8988T (cell line): ENCODE measurements around the gene CHMP2B.
"Not testable (repeated sequence)": the region's sequence is repeated elsewhere in the genome, so short reads cannot be mapped to it uniquely, and the experiment has no call there.

Source experiments
- DNase-seq: peaks from one replicate; pipeline ENCODE4 v3.0.0; 2011

The CHMP2B gene

DNA sequence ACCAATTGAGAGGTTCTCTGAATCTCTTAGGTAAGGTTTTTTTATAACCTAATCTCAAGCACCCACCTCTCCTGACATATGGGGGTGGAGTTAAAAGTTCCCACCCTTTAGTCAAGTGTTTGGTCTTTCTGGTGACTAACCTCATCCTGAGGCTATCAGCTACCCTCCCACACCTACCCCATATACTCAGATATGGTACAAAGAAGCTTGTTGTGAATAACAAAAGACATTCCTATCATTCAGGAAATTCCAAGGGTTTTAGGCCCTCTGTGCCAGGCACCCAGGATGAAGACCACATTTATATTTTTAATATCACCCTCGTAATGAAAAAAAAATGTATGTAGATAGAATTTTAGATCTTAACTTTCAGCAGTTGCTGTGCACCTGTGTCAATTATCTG is 9.0 kb downstream of the CHMP2B start:
- DNase-seq, result no peak

DNA sequence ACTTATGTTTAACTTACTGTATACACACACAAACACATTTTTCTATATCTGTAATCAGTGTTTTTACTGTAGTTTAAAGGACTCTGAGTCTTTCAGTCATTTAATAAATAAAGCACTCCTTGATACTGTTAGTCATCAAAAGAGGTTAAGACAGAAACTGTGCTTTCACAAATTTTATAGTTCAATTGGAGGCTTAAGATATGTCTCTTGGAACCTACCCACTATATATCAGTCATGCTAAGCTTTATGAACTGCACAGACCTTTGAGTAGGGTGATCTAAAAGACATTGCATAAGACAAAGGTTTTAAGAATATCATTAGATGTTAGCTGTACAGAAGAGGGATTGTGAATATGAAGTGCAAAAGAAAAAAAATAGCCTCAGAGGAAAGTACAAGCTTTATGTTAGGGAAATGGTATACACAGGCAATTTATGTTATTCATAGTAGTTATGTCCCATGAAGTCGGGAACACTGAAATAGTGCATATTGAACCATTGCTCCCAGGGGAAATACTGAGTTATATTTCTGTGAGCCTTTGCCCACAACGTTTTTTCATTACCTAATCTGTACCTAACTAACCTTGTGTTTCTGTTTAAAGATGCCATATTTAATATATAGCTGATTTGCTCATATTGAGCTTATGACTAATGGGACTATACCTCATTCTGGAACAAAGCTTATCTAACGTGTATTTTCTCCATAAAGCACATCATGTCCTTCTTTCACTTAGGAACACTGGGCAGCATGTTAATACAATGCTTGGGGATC is 19.7 kb downstream of the CHMP2B start:
- no peak for DNase-seq

DNA sequence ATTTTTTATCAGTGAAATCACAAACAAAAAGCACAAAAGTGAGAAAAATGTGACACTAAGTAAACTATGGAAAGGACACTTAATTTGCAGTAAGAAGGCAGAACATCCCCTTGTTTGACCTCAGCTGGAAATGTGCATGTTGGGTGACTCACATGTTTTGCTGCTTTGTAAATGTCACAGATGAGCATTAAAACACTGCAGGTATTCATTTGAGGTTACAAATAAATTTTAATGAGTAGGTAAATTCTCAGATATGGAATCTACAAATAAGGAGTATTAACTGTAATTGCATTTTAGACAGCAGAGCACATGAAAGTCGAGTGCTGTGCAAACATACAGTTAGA is 20.3 kb downstream of the CHMP2B start:
- DNase-seq, result no peak

DNA sequence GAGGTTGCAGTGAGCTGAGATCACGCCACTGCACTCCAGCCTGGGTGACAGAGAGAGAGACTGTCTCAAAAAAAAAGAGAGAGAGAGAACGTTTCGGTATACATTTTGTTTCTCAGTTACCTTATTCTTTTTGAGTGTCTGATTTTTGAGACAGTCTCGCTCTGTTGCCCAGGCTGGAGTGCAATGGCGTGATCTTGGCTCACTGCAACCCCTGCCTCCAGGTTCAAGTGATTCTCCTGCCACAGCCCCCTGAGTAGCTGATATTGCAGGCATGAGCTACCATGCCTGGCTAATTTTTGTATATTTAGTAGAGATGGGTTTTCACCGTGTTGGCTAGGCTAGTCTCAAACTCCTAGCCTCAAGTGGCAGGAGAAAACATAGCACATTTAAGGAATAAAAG is 21.1 kb downstream of the CHMP2B start:
- not testable (repeated sequence) for DNase-seq

DNA sequence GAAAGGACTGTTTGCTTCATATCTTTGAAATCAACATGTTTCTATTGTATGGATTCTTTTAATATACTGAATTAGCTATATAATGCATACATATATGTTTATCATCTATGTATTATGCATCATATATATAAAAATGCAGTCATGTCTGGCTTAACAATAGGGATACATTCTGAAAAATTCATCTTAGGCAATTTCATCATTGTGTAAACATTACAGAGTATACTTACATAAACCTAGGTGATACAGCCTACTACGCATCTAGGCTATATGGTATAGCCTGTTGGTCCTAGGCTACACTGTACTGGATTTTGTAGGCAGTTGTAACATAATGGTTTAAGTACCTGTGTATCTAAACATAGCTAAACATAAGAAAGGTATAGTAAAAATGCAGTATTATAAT is 21.7 kb downstream of the CHMP2B start:
- no peak for DNase-seq

DNA sequence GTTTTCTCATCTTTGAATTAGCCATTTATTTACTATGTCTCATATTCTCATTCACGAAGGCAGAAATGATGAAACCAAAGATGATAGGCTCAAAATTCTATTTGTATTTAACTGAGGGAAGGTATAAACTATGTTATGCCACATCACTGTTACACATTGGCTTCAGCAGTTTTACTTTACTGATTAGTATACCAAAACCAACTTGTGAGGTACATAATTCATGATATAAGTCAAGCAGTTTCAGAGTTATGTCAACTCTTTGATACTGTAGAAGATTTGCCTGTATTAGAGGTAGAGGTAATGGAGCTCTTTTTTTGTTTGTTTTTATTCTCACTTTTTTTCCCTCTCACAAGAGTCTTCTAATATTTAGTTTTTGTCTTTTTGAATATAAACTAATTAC is 22.9 kb downstream of the CHMP2B start:
- no peak for DNase-seq

DNA sequence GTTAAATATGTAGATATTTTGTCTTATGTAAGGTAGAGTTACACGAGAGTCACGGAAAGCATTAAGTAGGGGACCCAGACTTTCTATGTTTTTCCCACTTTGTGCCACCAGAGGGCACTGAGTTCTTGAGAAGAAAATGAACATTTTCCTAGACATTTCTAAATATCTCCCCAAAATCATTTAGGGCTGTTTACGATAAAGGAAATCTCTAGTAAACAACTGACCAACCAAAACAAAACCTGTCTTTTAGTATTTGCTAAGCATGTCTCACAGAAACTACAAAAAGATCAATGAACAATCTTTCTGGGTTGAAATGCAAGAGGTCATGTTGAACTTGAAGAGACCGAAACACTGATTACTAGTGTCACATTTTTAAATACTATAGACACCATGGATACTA is 33.2 kb downstream of the CHMP2B start:
- no peak for DNase-seq

DNA sequence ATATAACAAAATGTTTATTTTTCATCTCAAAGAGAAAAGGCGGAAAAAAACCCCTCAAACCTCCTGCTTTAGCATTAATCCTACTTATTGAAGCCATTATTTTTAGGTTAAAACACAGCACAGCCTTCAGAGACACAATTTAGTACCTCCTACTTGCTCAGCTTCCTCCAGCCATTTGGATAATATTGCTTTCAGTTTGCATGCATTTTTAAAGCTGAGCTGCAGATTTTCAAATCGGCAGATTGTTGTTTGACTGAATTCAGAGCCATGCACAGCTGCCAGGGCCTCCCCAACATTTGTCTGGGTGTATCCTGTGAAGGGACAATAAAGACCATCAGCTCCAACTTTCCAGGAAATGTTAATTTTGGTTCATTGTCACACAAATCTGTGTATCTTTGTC is 34.8 kb downstream of the CHMP2B start:
- no peak for DNase-seq

DNA sequence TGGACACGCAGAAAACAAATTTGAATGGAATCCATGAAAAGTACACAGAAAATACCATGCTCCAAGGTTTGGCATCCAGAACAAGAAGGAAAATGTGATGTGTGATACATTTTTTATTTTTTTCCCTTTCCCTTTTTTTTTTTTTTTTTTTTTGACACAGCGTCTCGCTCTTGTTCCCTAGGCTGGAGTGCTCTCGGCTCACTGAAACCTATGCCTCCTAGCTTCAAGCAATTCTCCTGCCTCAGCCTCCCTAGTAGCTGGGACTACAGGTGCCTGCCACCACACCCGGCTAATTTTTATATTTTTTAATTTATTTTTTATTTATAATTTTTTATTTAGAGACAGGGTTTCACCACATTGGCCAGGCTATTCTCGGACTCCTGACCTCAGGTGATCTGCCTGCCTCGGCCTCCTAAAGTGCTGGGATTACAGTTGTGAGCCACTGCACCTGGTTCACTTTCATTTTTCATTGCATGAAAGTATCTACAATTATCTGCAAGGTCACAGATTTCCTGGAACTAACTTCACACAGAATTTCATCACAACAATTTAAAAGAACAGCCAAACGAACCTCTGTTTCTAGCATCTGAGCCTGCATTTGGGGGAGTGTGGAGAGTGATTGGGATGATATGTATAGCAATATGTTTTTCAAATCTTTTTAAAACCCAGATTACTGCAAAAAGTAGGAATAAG is 41.0 kb downstream of the CHMP2B start:
- DNase-seq, result no peak

DNA sequence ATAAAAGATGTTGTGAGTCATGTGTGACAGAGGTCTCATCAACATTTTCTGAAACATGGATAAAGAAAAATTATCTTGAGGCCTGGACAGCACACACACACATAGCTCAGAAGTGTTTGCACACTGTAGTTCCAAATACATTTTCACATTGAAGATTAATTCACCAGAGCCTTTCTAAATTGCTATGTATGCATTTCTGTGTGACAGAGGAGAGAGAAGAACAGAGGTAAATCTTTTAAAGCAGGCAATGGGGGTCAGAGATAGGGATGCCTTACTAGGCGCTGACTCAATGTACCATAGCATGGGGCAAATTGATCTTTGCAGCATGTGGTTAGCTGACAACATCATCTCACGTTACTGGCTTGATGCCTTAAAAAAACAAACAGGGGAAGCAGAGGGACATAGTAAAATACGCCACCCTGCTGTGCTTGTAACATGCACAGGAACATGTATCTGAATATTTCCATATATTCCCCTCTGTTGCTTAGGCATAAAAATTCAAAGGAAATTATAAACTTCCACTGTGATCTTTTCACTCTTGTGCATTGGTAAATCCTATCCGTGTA is 41.6 kb downstream of the CHMP2B start:
- DNase-seq, result no peak

DNA sequence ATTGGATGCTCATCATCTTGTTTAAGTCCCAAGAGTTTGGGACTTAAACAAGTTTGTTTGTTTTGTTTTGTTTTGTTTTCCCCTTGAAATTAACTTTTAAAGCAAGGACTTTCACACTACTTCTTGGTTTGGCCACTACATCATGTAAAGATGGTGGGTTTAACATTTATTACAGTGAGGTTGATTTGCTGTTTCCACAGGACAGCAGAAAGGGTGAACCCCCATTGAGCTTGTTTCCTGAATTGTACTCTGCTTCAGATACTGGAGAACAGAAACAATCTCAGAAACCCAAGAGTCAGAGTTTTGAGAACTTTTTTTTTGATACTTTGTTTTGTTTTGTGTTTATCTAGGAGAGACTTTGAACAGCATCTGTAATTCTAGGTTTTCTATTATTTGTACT is 42.6 kb downstream of the CHMP2B start:
- no peak for DNase-seq

DNA sequence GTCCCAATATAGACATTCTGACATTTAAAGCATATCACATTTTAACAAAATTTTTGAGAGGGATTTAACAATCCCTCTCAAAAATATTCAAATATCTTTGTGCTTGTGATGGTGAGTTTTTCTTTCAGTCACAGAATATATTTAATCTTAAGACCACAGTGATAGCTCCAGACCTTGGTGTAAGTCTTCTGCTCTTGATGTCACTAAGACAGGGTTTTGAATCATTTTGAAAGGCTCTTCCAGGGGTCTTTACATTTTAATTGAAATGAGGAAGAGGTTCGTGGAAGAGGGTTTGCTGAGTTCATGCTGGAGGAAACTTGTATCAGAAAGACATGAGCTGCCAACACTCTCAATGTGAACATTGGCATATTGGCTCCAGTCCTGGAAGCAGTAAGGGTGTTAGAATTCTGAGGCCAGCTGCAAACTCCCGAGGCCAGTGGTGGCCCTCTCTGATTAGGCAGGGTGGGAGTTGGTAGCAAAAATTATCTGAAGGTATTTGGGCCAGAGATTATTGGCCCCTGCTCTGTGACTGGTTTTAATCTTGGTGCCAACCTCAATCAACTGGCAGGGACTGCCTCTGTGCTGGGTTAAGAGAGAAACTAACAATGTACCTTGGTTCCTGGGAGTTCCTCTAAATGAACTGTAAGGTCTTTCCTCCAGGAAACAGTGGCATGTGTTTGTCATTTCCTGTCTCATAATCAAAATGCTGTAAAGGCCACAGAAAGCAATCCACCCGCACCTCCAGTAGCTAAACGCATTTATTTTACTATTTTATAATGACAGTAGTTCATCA is 44.0 kb downstream of the CHMP2B start:
- DNase-seq, result no peak

DNA sequence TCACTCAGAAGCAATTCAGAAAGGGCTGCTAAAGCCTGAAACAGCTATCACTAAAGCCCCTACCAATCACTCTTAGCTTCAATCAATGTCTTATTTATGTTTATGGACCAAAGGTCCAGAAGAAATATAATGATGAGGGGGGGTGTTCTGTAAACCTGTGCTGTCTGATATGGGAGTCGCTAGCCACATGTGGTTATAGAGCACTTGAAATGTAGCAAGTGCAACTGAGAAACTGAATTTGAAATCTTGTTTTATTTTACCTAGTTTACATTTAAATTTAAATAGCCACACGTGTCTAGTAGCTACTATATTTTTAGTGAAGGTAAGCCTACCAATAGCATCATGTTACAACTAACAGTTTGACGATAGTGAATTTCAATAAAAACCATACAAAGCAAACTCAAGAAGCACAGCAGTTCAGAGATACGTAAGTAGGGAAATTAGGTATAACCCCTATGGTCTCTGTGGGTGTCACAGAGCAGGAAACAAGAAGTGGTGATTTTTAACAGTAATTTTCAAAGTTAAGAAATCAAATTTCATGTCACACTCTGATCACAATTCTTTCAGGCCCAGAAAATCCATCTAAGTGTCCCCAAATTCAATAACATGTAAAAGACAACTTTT is 45.7 kb downstream of the CHMP2B start:
- DNase-seq, result no peak

DNA sequence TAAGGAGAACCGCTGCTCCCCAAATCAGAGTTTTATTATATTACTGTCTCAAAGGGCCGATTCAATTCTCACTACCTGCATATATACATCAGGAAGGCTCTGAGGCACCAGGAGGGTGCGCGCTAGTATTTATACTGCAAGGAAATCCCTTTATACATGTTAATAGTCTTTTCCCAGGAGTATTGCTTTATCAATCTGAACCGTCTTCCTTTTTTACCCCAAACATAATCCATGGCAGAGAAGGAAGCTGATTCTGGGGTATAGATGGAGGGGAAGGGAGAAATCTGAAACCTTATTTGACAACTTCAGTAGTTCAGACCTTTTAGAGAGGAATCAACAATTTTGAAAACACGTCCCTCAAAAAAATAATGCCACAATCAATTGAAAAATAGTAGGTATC is 49.4 kb downstream of the CHMP2B start, which contains the start of gene POU1F1:
TSS of gene POU1F1 (minus strand) at position 101 of the 400 bp plus-strand sequence. CDS start 122 bp downstream, outside the sequence.
- no peak for DNase-seq

DNA sequence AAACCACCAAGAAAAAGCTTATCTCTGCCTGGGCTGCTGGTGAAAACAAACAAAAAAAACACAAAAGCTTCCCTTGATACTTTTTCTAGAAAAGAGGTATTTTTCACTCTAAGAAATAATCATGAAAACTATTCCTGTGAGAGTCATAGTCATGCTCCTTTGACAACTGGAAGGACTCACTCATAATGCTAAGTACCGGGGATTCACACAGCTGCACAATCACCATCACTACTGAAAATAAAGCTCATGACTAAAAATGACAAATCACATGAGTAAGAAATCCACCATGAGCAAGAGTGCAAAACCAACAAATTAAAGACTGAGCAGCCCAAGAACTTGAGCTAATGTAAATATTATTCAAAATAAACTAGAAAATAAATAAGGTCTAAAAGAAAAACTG is 59.9 kb downstream of the CHMP2B start:
- no peak for DNase-seq

DNA sequence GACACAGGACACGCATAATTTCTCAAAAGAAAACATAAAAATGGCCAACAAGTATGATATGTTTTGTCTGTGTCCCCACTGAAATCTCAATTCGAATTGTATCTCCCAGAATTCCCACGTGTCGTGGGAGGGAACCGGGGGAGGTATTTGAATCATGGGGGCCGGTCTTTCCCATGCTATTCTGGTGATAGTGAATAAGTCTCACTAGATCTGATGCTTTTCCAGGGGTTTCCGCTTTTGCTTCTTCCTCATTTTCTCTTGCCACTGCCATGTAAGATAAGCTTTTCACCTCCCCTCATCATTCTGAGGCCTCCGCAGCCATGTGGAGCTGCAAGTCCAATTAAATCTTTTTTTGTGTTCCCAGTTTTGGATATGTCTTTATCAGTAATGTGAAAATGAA is 61.3 kb downstream of the CHMP2B start:
- no peak for DNase-seq

DNA sequence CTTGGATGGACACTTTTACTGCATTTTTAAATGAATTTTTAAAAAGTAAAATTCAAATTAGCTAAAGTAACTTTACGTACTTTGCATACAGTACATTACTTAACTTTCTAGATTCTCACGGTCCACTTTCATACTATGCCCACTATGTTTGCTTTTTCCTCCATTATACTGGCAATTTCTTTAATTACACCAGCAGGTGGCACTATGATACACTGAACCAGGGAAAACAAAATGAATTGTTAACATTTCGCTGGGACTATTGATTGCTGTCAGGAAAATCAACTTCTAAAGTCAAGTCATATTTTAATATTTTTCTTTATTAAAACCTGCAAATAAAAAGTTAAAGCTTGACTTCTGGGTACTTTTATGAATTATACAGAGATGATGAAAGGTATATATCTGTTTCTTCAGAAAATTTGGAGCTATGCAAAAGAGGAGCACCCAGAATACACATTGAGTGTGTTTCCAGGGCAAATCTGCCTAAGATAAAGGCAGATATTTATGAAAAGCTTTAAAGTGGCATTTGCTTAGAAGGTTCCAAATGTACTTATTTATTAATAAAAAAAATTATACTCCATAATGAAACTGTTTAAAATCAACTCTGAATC is 71.1 kb downstream of the CHMP2B start:
- DNase-seq, result no peak

DNA sequence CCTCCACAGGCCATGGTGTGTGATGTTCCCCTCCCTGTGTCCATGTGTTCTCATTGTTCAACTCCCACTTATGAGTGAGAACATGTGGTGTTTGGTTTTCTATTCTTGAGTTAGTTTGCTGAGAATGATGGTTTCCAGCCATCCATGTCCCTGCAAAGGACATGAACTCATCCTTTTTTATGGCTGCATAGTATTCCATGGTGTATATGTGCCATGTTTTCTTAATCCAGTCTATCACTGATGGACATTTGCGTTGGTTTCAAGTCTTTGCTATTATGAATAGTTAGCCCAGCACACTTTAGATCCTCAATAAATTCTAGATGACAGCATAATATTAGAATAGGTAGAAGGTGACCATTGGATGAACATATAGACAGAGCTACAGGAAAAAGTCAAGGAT is 77.9 kb downstream of the CHMP2B start:
- DNase-seq, result not testable (repeated sequence)
